GM23338 (cell line): ENCODE measurements around the gene FILIP1L.

ENCODE experiments used
- POLR2AphosphoS5 ChIP-seq: IDR thresholded peaks from 2 replicates; pipeline ENCODE4 v1.6.1; 2016; ENCODE audit warnings: antibody characterized with exemption, low read depth
- REST ChIP-seq: IDR thresholded peaks from one replicate; pipeline ENCODE4 v1.6.1; 2018; ENCODE audit warnings: antibody characterized with exemption; ENCODE audit not compliant: unreplicated experiment
- TF ChIP-seq, protein P1 (sequence below), 2 experiments: fragments of 200-600 bp in 1 of 2; sonication (generic) in 1 of 2; conservative IDR thresholded peaks; 2 replicates each; pipeline versions ENCODE4 v1.5.1 to v1.6.1; 2016 to 2017; ENCODE audit warnings: antibody characterized with exemption in 2 of 2, low read depth in 2 of 2, mild to moderate bottlenecking in 2 of 2, moderate library complexity in 1 of 2

GRCh38 chr3:99851955-99852354 lies 262.3 kb downstream of the FILIP1L start:
- TF ChIP-seq, protein P1, sequence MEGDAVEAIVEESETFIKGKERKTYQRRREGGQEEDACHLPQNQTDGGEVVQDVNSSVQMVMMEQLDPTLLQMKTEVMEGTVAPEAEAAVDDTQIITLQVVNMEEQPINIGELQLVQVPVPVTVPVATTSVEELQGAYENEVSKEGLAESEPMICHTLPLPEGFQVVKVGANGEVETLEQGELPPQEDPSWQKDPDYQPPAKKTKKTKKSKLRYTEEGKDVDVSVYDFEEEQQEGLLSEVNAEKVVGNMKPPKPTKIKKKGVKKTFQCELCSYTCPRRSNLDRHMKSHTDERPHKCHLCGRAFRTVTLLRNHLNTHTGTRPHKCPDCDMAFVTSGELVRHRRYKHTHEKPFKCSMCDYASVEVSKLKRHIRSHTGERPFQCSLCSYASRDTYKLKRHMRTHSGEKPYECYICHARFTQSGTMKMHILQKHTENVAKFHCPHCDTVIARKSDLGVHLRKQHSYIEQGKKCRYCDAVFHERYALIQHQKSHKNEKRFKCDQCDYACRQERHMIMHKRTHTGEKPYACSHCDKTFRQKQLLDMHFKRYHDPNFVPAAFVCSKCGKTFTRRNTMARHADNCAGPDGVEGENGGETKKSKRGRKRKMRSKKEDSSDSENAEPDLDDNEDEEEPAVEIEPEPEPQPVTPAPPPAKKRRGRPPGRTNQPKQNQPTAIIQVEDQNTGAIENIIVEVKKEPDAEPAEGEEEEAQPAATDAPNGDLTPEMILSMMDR (conservative IDR thresholded peaks at IDR 0.05; ENCODE audit: low read depth in 2 of 2), result no peak
- no peak for TF ChIP-seq POLR2AphosphoS5
- TF ChIP-seq REST, result no peak
